ENCODE results near the gene ARNT2. TPM values are rescaled to one million over a fixed set of nuclear protein-coding genes. Genes with fewer than 3 reads are reported as not detected.

ARNT2 gene
- total and polyA plus RNA-seq, 10 of the 15 experiments (the other 5 are each of a cell fraction or from before 2014, with no cell fraction given): 0.07 to 0.49 (median 0.09) TPM; not detected in 6

DNA sequence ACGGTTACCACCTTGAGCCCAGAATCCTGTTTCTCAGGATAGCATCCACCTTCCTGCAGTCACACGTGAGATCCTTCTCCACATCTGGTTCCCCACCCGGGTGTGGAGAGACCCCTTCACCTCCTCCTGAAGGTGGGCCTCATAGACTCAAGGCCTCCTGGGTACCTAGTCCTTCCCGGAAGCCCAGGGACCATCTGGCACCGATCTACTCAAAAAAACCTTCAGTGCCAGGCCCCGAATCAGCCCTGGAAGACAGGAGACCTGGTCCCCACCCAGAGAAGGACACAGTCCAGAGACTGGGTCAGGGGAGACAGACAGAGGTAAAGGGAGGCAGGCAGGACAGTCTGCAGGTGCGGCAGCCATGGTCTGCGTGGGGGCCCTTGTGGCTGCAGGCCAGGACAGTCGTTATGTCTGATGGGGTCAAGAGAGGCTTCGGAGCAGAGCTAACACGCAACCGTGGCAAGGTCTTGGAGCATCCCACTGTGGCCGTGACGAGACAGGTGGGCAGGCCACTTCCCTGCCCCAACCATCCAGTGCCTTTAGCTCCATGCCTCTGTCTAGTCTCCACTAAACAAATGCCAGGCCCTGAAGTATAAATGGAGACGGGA, 178.7 kb downstream of the ARNT2 start (continued):
- TF ChIP-seq, protein P1, sequence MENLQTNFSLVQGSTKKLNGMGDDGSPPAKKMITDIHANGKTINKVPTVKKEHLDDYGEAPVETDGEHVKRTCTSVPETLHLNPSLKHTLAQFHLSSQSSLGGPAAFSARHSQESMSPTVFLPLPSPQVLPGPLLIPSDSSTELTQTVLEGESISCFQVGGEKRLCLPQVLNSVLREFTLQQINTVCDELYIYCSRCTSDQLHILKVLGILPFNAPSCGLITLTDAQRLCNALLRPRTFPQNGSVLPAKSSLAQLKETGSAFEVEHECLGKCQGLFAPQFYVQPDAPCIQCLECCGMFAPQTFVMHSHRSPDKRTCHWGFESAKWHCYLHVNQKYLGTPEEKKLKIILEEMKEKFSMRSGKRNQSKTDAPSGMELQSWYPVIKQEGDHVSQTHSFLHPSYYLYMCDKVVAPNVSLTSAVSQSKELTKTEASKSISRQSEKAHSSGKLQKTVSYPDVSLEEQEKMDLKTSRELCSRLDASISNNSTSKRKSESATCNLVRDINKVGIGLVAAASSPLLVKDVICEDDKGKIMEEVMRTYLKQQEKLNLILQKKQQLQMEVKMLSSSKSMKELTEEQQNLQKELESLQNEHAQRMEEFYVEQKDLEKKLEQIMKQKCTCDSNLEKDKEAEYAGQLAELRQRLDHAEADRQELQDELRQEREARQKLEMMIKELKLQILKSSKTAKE (IDR thresholded peaks at IDR 0.05; ENCODE audit: low read depth, poor library complexity, severe bottlenecking): no peak
- no peak for TF ChIP-seq HDAC6 (IDR thresholded peaks at IDR 0.05; ENCODE audit: unreplicated experiment)
- no peak for TF ChIP-seq SIX5 (IDR thresholded peaks at IDR 0.05; ENCODE audit: low read depth, low read length, severe bottlenecking)
- TF ChIP-seq RELA (IDR thresholded peaks at IDR 0.05; ENCODE audit: borderline replicate concordance, partially characterized antibody): no peak
- TF ChIP-seq, protein P2, sequence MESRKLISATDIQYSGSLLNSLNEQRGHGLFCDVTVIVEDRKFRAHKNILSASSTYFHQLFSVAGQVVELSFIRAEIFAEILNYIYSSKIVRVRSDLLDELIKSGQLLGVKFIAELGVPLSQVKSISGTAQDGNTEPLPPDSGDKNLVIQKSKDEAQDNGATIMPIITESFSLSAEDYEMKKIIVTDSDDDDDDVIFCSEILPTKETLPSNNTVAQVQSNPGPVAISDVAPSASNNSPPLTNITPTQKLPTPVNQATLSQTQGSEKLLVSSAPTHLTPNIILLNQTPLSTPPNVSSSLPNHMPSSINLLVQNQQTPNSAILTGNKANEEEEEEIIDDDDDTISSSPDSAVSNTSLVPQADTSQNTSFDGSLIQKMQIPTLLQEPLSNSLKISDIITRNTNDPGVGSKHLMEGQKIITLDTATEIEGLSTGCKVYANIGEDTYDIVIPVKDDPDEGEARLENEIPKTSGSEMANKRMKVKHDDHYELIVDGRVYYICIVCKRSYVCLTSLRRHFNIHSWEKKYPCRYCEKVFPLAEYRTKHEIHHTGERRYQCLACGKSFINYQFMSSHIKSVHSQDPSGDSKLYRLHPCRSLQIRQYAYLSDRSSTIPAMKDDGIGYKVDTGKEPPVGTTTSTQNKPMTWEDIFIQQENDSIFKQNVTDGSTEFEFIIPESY (IDR thresholded peaks at IDR 0.05): no peak
- TF ChIP-seq, protein P3, sequence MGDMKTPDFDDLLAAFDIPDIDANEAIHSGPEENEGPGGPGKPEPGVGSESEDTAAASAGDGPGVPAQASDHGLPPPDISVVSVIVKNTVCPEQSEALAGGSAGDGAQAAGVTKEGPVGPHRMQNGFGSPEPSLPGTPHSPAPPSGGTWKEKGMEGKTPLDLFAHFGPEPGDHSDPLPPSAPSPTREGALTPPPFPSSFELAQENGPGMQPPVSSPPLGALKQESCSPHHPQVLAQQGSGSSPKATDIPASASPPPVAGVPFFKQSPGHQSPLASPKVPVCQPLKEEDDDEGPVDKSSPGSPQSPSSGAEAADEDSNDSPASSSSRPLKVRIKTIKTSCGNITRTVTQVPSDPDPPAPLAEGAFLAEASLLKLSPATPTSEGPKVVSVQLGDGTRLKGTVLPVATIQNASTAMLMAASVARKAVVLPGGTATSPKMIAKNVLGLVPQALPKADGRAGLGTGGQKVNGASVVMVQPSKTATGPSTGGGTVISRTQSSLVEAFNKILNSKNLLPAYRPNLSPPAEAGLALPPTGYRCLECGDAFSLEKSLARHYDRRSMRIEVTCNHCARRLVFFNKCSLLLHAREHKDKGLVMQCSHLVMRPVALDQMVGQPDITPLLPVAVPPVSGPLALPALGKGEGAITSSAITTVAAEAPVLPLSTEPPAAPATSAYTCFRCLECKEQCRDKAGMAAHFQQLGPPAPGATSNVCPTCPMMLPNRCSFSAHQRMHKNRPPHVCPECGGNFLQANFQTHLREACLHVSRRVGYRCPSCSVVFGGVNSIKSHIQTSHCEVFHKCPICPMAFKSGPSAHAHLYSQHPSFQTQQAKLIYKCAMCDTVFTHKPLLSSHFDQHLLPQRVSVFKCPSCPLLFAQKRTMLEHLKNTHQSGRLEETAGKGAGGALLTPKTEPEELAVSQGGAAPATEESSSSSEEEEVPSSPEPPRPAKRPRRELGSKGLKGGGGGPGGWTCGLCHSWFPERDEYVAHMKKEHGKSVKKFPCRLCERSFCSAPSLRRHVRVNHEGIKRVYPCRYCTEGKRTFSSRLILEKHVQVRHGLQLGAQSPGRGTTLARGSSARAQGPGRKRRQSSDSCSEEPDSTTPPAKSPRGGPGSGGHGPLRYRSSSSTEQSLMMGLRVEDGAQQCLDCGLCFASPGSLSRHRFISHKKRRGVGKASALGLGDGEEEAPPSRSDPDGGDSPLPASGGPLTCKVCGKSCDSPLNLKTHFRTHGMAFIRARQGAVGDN (IDR thresholded peaks at IDR 0.05): no peak
- TF ChIP-seq TARDBP (IDR thresholded peaks at IDR 0.05; ENCODE audit: borderline replicate concordance): no peak

Measured in GM12878 (cell line).